NCI-H128 (cell line): ENCODE measurements around the gene HS6ST3.

ENCODE experiments used
- DNase-seq: peaks from one replicate; lab custom pipeline; 2025; ENCODE audit not compliant: unreplicated experiment; lab: John Stamatoyannopoulos, UW

Gene HS6ST3

GRCh38 chr13:96527497-96527896 is 437.6 kb downstream of the HS6ST3 start:
- DNase-seq = no peak

DNA sequence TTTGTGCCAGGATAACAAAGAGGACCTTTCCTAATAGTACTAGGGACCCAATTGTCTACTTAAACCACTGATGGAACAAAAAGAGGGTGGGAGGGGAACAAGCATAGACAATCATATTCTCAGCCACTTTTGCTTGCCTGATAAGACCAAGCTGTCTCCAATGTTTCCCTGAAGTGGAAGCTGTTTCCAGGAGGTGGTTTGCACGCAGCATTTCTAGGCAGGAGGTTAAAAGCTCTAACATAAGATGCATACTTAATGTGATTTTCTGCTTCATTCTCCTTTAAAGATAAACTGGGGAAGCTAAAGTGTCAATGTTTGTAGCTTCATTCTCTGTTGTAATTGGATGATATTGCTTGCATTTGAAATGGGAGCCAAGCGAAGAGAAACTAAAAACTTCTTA is 442.9 kb downstream of the HS6ST3 start:
- no peak for DNase-seq

DNA sequence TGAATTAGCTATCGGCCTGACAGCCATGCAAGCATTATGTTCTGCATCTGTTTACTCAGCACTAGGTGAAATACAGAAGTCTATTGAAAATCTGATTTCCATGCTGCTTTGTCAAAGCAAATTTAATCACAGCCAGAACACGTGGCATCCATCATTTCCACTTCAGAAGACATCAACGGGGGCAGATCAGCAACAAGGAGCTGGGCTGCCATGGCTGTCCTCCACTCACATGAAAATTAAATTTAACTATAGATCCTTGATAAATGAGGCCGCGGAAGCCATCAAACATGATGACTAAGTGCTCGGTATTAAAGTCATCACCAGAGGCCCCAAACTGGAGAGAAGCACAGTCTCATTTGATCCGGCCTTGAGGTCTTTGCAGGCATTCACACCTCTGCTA is 443.5 kb downstream of the HS6ST3 start:
- no peak for DNase-seq

- no peak for DNase-seq
Observed at GRCh38 chr13:96539791-96540190, 449.9 kb downstream of the HS6ST3 start.

GRCh38 chr13:96540670-96541069 is 450.8 kb downstream of the HS6ST3 start:
- DNase-seq = no peak

- DNase-seq = no peak
Observed at GRCh38 chr13:96542986-96543385, 453.1 kb downstream of the HS6ST3 start.

DNA sequence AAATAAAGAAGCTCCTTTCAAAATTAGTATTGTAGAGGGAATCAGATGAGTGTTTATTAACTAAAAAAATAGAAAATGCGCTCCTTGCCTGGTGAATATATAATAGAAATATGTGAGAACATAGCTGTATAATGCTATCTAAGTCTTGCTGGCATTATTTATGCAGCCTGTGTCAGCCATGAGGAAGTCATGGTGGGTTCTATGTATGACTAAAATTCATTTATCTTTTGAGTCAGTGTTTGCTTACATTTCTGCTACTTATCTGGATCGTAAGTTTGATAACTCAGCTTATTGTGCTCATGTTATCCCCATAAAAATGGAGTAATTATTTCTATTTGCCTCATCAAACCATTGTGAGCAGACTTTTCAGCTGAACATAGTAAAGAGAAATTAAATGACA is 455.1 kb downstream of the HS6ST3 start:
- no peak for DNase-seq

GRCh38 chr13:96546463-96546862 is 456.6 kb downstream of the HS6ST3 start:
- no peak for DNase-seq

DNA sequence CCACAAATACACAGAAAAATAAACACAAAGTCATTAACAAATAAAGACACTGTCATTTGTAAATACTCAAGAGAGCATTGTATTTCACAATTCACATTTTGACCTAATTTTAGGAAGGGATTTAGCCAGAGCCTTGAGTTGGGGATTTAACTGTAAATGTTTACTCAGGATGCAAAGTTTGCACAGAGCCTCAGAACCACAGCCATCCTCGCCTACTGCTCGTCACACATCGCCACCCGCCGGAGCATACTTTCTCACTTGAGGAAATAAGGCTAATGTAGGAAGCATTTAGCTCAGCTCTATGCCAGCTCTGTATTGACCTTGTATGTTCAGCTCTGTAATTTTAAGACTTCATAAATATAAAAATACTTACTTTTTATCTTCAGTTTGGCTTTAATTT is 461.6 kb downstream of the HS6ST3 start:
- no peak for DNase-seq

- DNase-seq = no peak
Observed at GRCh38 chr13:96552559-96552958, 462.7 kb downstream of the HS6ST3 start.

DNA sequence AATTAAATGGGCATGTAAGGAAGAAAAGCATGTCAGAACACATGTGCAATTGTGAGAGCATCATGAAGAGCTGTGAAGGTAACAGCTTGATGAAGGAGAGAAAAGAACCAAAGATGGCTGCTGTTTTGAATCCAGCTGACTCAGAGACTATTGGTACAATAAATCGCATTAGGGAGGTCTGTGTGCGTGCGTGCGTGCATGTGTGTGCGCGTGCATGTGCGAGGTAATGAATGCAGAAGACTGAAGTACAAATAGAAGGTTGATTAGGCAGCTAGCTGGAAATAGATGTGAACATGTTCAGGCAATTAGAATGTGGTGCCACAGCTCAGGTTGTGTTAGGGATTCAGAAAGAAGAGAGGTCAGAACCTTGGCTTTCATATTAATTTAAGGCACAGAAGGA is 463.9 kb downstream of the HS6ST3 start:
- DNase-seq = no peak

DNA sequence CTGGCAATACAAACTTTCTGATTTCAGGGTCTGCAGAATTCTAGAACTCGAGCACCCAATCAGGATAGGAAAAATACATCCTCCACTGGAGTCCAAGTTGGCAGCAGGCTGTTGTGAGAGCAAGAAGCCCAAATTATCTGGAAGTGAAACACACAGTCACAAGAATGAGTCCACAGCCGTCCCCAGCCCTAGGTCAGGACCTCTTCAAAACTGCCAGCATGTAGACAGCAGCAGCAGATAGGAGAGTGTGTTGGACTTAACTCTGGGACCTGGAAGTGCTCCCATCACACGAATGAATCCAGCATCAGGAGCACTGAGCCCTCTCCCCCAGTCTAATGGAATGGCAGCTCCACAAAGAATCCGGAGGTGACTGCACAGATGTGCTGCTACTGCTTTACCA is 483.7 kb downstream of the HS6ST3 start:
- no peak for DNase-seq

- no peak for DNase-seq
Observed at GRCh38 chr13:96575423-96576320, 485.8 kb downstream of the HS6ST3 start.

GRCh38 chr13:96581741-96582140 is 491.8 kb downstream of the HS6ST3 start:
- no peak for DNase-seq

DNA sequence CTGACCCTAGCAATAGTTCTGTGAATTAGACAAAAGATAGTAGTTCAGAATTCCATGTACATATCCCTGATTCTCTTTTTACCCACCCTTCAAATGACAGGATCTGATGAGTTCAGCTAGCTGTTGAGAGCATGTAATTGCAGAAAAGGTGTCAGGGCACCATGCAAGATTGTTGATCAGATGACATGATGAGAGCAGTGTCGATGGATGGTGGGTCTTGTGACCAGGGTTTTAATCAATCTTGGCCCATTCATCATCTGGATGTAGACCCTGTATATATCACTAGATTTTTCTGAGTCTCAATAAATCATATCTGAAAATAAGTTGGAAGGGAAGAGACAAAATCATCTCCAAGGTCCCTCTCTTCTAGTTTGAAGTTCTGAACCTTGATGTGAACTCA is 525.3 kb downstream of the HS6ST3 start:
- no peak for DNase-seq

- DNase-seq = no peak
Observed at GRCh38 chr13:96617528-96617927, 527.6 kb downstream of the HS6ST3 start.

GRCh38 chr13:96621634-96622183 is 531.8 kb downstream of the HS6ST3 start:
- DNase-seq = no peak

GRCh38 chr13:96629331-96629730 is 539.4 kb downstream of the HS6ST3 start:
- no peak for DNase-seq

DNA sequence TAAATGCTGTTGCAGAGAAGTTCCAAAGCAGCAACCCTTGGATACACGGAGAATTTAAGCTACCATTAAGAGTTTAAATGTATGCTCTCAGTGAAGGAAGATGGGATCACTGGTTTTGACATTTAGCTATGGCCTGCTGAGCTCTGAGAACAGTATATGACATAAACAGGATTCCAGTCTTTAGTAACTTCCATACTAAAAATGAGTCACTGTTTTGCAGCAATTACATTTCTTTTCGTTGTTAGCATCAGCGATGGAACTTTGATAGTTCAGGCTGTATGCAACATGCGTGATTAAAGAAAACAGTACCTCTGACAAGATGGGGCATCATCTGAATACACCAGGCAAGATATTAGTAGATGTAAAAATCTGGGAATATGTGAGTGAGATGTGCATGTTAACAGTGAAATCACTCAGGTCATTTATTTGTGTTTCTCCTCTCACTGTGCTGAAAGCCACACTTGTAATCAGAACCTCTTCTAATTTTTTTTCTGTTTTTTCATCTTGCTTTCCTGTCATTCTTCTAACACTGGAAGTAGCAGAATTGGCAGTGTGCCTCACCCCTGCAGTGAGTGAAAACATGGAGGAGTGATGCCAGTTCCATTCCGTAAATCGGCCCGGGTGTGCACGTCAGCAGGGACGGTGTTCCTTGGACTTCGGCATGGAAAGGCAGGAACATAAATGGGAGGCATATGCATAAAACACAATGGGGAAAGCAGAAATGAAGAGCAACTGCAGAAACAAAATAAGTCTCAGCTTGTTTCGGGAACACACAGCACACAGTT is 542.8 kb downstream of the HS6ST3 start:
- DNase-seq = no peak

DNA sequence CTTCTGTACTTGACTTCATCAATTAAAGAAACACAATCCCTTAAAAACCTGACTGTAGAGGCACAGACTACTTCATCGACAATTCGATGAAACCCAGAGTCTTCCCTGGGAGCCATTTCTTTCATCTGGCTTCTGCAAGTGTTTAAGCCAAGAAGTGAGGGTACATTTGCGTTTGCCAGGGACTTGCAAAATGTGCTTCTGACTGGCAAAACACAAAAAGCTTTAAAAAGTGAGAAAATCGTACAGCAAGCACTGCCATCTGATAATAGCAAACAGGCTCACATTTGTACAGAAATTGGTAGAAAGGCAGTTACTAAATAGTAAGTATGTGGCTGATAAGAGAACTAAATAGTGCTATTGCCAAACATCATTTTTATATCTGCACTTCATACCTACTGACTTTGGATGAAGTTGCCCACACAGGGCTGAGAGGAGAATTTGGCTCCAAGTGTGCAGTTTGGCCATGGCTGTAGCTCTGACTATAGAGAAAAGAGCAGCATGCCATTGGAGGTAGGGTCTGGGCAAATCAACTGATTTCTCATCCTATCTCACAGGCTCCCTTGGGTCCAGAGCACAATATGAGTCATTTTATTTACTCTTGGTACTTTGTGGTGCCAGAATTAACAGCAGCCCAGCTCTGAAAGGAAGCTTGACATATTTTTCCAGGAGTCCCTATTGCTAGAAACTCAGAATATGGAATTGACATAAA is 546.2 kb downstream of the HS6ST3 start:
- no peak for DNase-seq

DNA sequence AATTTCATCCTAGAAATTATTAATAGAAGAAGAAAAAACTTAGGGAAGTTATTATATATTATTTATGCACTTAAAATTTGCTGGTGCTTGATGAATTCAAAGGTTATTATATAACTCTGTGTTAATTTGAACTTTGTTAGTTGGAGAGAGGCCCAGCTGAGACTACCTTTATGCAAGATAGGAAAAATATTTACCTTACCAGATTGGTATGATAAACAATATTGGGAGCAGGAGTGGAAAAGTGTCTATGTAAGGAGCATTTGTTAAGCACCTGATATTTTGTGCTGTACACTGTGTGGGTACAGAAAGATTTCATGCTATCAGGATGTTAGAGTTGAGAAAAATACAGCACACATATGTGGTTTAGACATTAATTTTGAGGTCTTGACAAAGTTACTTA is 547.1 kb downstream of the HS6ST3 start:
- DNase-seq = no peak
